Astrocyte of the spinal cord (primary cell): Measurements from ENCODE around the gene ATP6V0A4.

Experiments used
- DNase-seq: peaks from one replicate; pipeline ENCODE4 v3.0.0; 2011; ENCODE audit warnings: low read depth, low spot score
- H3K4me3 ChIP-seq: 2 replicates; pipeline ENCODE4 v1.5.1; 2011; ENCODE audit warnings: low read depth, mild to moderate bottlenecking, low read length, moderate library complexity
- CTCF ChIP-seq: IDR thresholded peaks from 2 replicates; pipeline ENCODE4 v1.5.1; 2012; ENCODE audit warnings: low read depth, mild to moderate bottlenecking, low read length, inconsistent platforms
- in situ Hi-C: cut with HindIII; loops from 2 replicates; pipeline ENCODE4 v1.10.0; 2017; ENCODE audit warnings: low sequenced_read_pairs

ATP6V0A4 gene

DNA sequence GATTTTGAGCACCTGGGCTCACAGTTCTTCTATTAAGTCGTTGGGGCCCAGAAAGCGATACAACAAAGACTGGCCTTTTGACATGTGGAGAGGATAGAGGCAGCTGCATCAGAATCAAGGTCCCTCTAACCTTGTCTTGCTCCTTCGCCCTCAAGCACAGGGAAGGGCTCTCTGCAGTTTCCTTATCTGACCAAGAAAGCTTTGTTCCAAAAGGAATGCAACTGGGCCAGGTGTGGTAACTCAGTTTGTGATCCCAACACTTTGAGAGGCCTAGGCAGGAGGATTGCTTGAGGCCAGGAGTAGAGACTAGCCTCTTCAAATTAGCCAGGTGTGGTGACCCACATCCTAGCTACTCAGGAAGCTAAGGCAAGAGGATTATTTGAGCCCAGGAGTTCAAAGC is 129.1 kb downstream of the ATP6V0A4 start:
- TF ChIP-seq CTCF = no peak
- DNase-seq = no peak
- in situ Hi-C loops = no loop called here

GRCh38 chr7:138668229-138668596 is 129.8 kb downstream of the ATP6V0A4 start:
- in situ Hi-C loops = no loop called here
- H3K4me3 ChIP-seq = no peak overlapping the region
- DNase-seq = no peak
- no peak for TF ChIP-seq CTCF

More for the DNA sequence above, 129.1 kb downstream of the ATP6V0A4 start:
- no peak overlapping the region for H3K4me3 ChIP-seq

DNA sequence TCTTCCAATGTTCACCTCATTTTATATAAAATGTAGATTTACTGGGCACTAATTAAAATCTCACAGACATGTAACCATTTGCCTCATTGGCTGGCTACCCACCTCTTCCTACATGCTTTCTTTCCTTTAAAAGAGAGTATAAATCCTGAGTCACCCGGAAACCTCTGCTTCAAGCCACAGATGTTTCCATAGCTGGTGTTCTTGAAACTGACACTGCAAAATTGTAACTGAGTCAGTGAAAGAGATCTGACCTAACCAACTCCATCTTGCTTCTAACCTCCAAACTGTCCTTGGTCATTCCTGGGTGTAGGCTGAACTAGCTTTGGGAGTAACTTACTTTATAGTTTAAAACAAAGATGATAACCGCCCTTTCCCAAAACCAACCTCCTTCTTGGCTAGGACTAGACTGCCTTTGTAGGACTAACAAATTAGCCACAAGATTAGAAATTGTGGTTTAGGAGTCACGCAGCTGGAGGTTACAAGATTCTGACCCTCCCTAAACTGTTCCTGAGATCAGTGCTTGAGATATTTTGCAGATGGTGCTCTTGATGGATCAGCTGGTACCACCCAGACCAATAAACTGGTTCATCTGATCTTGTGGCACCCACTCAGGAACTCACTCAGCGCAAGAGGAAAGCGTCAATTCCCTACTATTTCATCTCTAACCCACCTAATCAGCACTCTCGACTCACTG is 130.3 kb downstream of the ATP6V0A4 start:
- TF ChIP-seq CTCF = no peak
- H3K4me3 ChIP-seq = no peak overlapping the region
- DNase-seq = no peak
- in situ Hi-C loops = no loop called here

DNA sequence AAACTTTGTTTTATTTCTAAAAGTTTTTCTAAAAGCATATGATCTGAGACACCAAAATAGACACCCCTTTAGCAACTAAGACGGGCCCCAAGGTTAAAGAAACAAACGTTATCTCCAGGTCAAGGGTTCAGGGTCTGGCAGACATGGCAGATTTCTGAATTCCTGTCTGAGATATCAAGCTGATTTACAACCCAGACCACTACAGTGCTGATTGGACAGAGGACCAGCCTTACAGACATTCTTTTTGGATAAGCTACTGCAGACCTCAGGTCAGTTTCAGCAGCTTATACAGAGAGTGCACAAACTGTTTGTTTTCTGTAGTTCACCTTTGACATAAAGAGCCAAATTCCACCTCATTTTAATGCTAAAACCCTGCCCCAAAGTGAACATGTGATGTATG is 131.6 kb downstream of the ATP6V0A4 start:
- no peak for DNase-seq
- in situ Hi-C loops = no loop called here
- H3K4me3 ChIP-seq = no peak overlapping the region
- TF ChIP-seq CTCF = no peak

DNA sequence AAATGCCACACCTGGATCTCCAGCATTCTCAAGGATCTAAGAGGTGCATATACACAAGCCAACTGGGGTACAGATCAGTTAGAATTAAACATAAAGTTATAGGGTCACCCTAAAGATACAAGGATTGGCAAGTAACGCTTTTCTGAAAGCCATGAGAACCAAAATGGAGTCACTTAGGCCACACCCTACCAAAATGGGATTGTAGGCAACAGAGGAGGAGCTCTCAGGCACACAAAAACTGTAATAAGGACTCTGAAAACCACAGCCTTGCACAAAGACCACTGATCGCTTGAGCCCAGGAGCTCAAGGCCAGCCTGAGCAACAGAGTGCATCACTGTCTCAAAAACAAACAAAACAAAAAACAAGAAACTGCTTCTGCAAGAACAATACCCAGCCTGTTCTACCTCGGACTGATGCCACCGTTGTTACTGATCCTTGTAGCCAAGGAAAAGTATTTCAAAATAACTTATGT is 132.3 kb downstream of the ATP6V0A4 start:
- DNase-seq = no peak
- H3K4me3 ChIP-seq = no peak overlapping the region
- TF ChIP-seq CTCF = no peak
- in situ Hi-C loops = no loop called here

DNA sequence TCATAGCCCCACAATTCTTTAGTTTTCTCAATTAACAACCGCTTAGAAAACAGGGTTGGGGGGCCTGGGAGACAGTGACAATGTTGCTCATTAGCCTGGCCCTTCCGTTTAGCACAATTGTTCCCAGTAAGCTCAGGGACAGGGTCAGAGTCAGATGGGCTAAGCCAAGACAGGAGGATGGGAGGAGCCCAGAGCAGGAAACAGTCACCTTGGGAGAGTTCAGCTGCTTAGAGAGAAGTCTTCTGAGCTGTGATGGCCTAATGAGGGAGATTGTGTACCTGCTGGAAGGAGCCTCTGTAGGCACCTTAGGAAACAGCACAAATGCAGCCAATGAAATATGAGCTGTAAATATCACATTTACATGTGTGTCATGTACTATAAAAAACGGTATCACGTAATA is 132.7 kb downstream of the ATP6V0A4 start:
- in situ Hi-C loops = no loop called here
- H3K4me3 ChIP-seq = no peak overlapping the region
- TF ChIP-seq CTCF = no peak
- DNase-seq = no peak
